DND-41 (cell line): Measurements from ENCODE around the gene CDKN2D.

Experiments
- ATAC-seq: fragments of 200-7000 bp; cut with Tn5 transposase; 3 replicates; pipeline ENCODE4 v1.9.1; 2021; ENCODE audit warnings: low read depth; ENCODE audit not compliant: insufficient read depth
- DNase-seq: peaks from one replicate; pipeline ENCODE4 v3.0.0-alpha.2; 2020
- H2AFZ ChIP-seq: 2 replicates; pipeline ENCODE4 v1.6.0; 2012; ENCODE audit warnings: low read depth, low read length
- H3K27ac ChIP-seq: 2 replicates; pipeline ENCODE4 v1.5.1; 2012; ENCODE audit warnings: low read length, inconsistent platforms
- H3K27me3 ChIP-seq: fragments of 200-600 bp; sonication (generic); 2 replicates; pipeline ENCODE4 v1.6.0; 2012; ENCODE audit warnings: low read length, mild to moderate bottlenecking, inconsistent platforms; ENCODE audit not compliant: insufficient read depth, poor library complexity
- H3K36me3 ChIP-seq: 2 replicates; pipeline ENCODE4 v1.5.1; 2012; ENCODE audit warnings: low read length, inconsistent platforms; ENCODE audit not compliant: insufficient read depth
- H3K4me1 ChIP-seq: 2 replicates; pipeline ENCODE4 v1.5.1; 2012; ENCODE audit warnings: mild to moderate bottlenecking, low read length; ENCODE audit not compliant: insufficient read depth
- H3K4me2 ChIP-seq: 2 replicates; pipeline ENCODE4 v1.6.0; 2012; ENCODE audit warnings: mild to moderate bottlenecking, moderate library complexity, low read length, inconsistent platforms; ENCODE audit not compliant: insufficient read depth
- H3K4me3 ChIP-seq, 2 experiments: fragments of 200-600 bp in 1 of 2; shearing (Covaris generic) in 1 of 2; 2 replicates each; pipeline ENCODE4 v1.5.1; 2012 to 2016; ENCODE audit warnings: inconsistent platforms in 2 of 2, low read length in 2 of 2, mild to moderate bottlenecking in 2 of 2, low read depth in 1 of 2, moderate library complexity in 1 of 2
- H3K79me2 ChIP-seq: 2 replicates; pipeline ENCODE4 v1.6.0; 2012; ENCODE audit warnings: low read length, inconsistent platforms; ENCODE audit not compliant: insufficient read depth
- H3K9ac ChIP-seq: 2 replicates; pipeline ENCODE4 v1.6.0; 2012; ENCODE audit warnings: low read depth, mild to moderate bottlenecking, inconsistent platforms, low read length, moderate library complexity
- H3K9me3 ChIP-seq: 2 replicates; pipeline ENCODE4 v1.5.1; 2012; ENCODE audit warnings: low read length, moderate library complexity, mild to moderate bottlenecking, inconsistent platforms; ENCODE audit not compliant: insufficient read depth, severe bottlenecking
- H4K20me1 ChIP-seq: 2 replicates; pipeline ENCODE4 v1.6.0; 2012; ENCODE audit warnings: low read length; ENCODE audit not compliant: insufficient read depth
- CTCF ChIP-seq: IDR thresholded peaks from 2 replicates; pipeline ENCODE4 v1.5.1; 2012; ENCODE audit warnings: borderline replicate concordance, low read length, moderate library complexity, mild to moderate bottlenecking; ENCODE audit not compliant: poor library complexity, severe bottlenecking; ENCODE audit errors: extremely low read depth
- EZH2 ChIP-seq: IDR thresholded peaks from 3 replicates; pipeline ENCODE4 v1.6.1; 2012; ENCODE audit warnings: borderline replicate concordance, low read depth, mild to moderate bottlenecking, moderate library complexity, low read length, inconsistent platforms; ENCODE audit not compliant: severe bottlenecking

Gene CDKN2D

GRCh38 chr19:10525636-10526035, 43.1 kb downstream of the CDKN2D start:
- no peak overlapping the region for H3K27ac ChIP-seq
- H3K36me3 ChIP-seq = no peaks in the 10 kb centered on the region
- H4K20me1 ChIP-seq = no peaks in the 10 kb centered on the region
- H3K4me1 ChIP-seq = no peaks in the 10 kb centered on the region
- H2AFZ ChIP-seq = no peak overlapping the region
- no peak overlapping the region for H3K4me2 ChIP-seq
- no peak overlapping the region for H3K4me3 ChIP-seq
- H3K9ac ChIP-seq = no peak overlapping the region
- no peaks in the 10 kb centered on the region for H3K79me2 ChIP-seq
- no peak for ATAC-seq
- no peak for TF ChIP-seq CTCF
- no peak for TF ChIP-seq EZH2
- H3K27me3 ChIP-seq = no peaks in the 10 kb centered on the region
- H3K9me3 ChIP-seq = no peaks in the 10 kb centered on the region
- DNase-seq = no peak

GRCh38 chr19:10523135-10523636, 45.6 kb downstream of the CDKN2D start:
- Histone ChIP-seq H3K9ac (no peak overlapping the region), H3K27me3 (no peaks in the 10 kb centered on the region), H3K4me1 (no peaks in the 10 kb centered on the region), H3K4me3 (no peak overlapping the region), H3K36me3 (no peaks in the 10 kb centered on the region), H3K9me3 (no peaks in the 10 kb centered on the region), H3K4me2 (no peak overlapping the region), H4K20me1 (no peaks in the 10 kb centered on the region), H2AFZ (no peak overlapping the region), H3K79me2 (no peaks in the 10 kb centered on the region), H3K27ac (no peak overlapping the region)
- ATAC-seq (no peak), DNase-seq (no peak)
- TF ChIP-seq CTCF (no peak), EZH2 (no peak)

GRCh38 chr19:10521461-10522171, 47.2 kb downstream of the CDKN2D start:
- TF ChIP-seq CTCF (no peak), EZH2 (no peak)
- no peak overlapping the region for H3K9ac ChIP-seq
- H3K27ac ChIP-seq = no peak overlapping the region
- no peak overlapping the region for H3K4me3 ChIP-seq
- no peak overlapping the region for H3K4me2 ChIP-seq
- no peak for ATAC-seq
- no peak overlapping the region for H2AFZ ChIP-seq
- H3K36me3 ChIP-seq = no peaks in the 10 kb centered on the region
- no peaks in the 10 kb centered on the region for H3K27me3 ChIP-seq
- no peaks in the 10 kb centered on the region for H4K20me1 ChIP-seq
- no peak for DNase-seq
- no peaks in the 10 kb centered on the region for H3K79me2 ChIP-seq
- H3K9me3 ChIP-seq = no peaks in the 10 kb centered on the region
- no peaks in the 10 kb centered on the region for H3K4me1 ChIP-seq
